Body of pancreas (tissue), 4 donors: ENCODE measurements around the gene MAEA. TPM values are rescaled to one million over a fixed set of nuclear protein-coding genes. Genes with fewer than 3 reads are reported as not detected.
"Not testable (repeated sequence)": the region's sequence is repeated elsewhere in the genome, so short reads cannot be mapped to it uniquely, and the experiment has no call there.

Experiments used
- ATAC-seq: fragments of 150-250 bp; one replicate; pipeline ENCODE4 v1.9.1; 2016
- DNase-seq, 4 donors: peaks; one replicate each; pipeline ENCODE4 v3.0.0-alpha.2; 2019
- H3K27ac ChIP-seq, 4 donors: fragments of 200-600 bp; sonication (generic); 1 replicate in 3 of 4; 2 replicates in 1 of 4; pipeline versions ENCODE4 v1.5.1 to v1.6.1; 2016 to 2019; ENCODE audit warnings: mild to moderate bottlenecking in 1 of 4, mixed read lengths in 1 of 4, moderate library complexity in 1 of 4
- H3K27me3 ChIP-seq, 2 donors: fragments of 200-600 bp; sonication (generic); one replicate each; pipeline ENCODE4 v1.6.0; 2016; ENCODE audit warnings: mild to moderate bottlenecking in 1 of 2
- H3K36me3 ChIP-seq, 2 donors: fragments of 200-600 bp; sonication (generic); replicated peaks in 1 of 2; 2 replicates each; pipeline ENCODE4 v1.5.1; 2016; ENCODE audit warnings: low read depth in 2 of 2; ENCODE audit not compliant: insufficient read depth in 1 of 2
- H3K4me1 ChIP-seq: fragments of 200-600 bp; sonication (generic); one replicate; pipeline ENCODE4 v1.6.0; 2016
- H3K4me3 ChIP-seq, 2 donors: fragments of 200-600 bp; sonication (generic); 1 replicate in 1 of 2; 2 replicates in 1 of 2; pipeline ENCODE4 v1.5.1; 2016 to 2019
- H3K9me3 ChIP-seq, 3 donors: fragments of 200-600 bp; sonication (generic); 1 replicate in 2 of 3; 2 replicates in 1 of 3; pipeline ENCODE4 v1.5.1; 2016
- POLR2A ChIP-seq, 3 donors: fragments of 450-650 bp; IDR thresholded peaks; one replicate each; pipeline ENCODE4 v1.6.1; 2016; ENCODE audit warnings: antibody characterized with exemption in 3 of 3, mild to moderate bottlenecking in 2 of 3
- WGBS, 2 donors: methylation state at CpG; one replicate each; pipeline ENCODE4 v1.1.5; 2017; 5-methylcytosine and 5-hydroxymethylcytosine counted together
- intact Hi-C: fragments of 100-400 bp; cut with DNase I; formaldehyde crosslinking; loops from one replicate; pipeline ENCODE4 v1.15.1; 2023
- total RNA-seq, 2 donors: library from RNA; depleted of rRNA; stranded (reverse); fragments of >200 nt; gene quantifications; one replicate each; pipeline ENCODE4 v1.1.0, GENCODE V29; 2016
- TF ChIP-seq, protein P1 (sequence below), 7 experiments: fragments of 450-650 bp in 4 of 7; fragments of 200-600 bp in 3 of 7; sonication (generic) in 3 of 7; IDR thresholded peaks; one replicate each; pipeline ENCODE4 v1.5.1; 2016 to 2019; ENCODE audit warnings: antibody characterized with exemption in 7 of 7

MAEA gene
- total RNA-seq, 2 donors from 2014 or later: 68.7 to 88.0 TPM

GRCh38 chr4:1323280-1323634, 33.6 kb downstream of the MAEA start:
- WGBS, 2 donors: 88 to 98% methylated on average over 8 of the region's 8 CpGs
- H3K27me3 ChIP-seq: no peaks in the 10 kb centered on the region
- DNase-seq (no peak), ATAC-seq (no peak)
- TF ChIP-seq, protein P1, sequence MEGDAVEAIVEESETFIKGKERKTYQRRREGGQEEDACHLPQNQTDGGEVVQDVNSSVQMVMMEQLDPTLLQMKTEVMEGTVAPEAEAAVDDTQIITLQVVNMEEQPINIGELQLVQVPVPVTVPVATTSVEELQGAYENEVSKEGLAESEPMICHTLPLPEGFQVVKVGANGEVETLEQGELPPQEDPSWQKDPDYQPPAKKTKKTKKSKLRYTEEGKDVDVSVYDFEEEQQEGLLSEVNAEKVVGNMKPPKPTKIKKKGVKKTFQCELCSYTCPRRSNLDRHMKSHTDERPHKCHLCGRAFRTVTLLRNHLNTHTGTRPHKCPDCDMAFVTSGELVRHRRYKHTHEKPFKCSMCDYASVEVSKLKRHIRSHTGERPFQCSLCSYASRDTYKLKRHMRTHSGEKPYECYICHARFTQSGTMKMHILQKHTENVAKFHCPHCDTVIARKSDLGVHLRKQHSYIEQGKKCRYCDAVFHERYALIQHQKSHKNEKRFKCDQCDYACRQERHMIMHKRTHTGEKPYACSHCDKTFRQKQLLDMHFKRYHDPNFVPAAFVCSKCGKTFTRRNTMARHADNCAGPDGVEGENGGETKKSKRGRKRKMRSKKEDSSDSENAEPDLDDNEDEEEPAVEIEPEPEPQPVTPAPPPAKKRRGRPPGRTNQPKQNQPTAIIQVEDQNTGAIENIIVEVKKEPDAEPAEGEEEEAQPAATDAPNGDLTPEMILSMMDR (IDR thresholded peaks at IDR 0.05): no peak
- TF ChIP-seq POLR2A (IDR thresholded peaks at IDR 0.05): no peak
- intact Hi-C loops: no loop called here
- H3K9me3 ChIP-seq: no peaks in the 10 kb centered on the region
- peaks cover 0 to 8% of the 10 kb centered on the region in 2 donors for H3K36me3 ChIP-seq
- no peak overlapping the region for H3K4me3 ChIP-seq
- H3K4me1 ChIP-seq: no peaks in the 10 kb centered on the region
- no peak overlapping the region for H3K27ac ChIP-seq

- 84 to 90% methylated on average over 10 to 11 of the region's 11 CpGs for WGBS, 2 donors
- intact Hi-C loops: no loop called here
These were observed 34.1 kb downstream of the MAEA start for GRCh38 chr4:1323635-1324442.

DNA sequence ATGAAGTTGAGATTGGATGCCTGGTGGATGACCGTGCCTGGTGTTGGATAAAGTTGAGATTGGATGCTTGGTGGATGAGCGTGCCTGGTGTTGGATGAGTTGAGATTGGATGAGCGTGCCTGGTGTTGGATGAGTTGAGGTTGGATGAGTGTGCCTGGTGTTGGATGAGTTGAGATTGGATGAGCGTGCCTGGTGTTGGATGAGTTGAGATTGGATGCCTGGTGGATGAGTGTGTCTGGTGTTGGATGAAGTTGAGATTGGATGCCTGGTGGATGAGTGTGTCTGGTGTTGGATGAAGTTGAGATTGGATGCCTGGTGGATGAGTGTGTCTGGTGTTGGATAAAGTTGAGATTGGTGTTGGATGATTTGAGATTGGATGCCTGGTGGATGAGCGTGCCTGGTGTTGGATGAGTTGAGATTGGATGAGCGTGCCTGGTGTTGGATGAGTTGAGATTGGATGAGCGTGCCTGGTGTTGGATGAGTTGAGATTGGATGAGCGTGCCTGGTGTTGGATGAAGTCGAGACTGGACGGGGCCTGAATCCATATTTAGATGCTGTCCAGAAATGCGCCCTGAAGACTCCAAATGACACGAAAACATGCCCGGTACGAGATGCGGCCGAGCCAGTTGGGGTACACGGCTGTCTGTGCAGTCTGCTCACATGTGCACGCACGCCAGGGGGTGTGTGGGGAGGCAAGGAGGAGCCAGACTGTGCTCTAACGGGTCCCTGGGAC, 34.9 kb downstream of the MAEA start:
- ATAC-seq, intact Hi-C loops, DNase-seq, H3K9me3 ChIP-seq, H3K27ac ChIP-seq, H3K4me3 ChIP-seq, H3K27me3 ChIP-seq, H3K4me1 ChIP-seq: not testable (repeated sequence)
- H3K36me3 ChIP-seq: peaks cover 0 to 12% of the 10 kb centered on the region in 2 donors
- WGBS, 2 donors: 92 to 94% methylated on average over 20 of the region's 20 CpGs

More at GRCh38 chr4:1323635-1324442, 34.1 kb downstream of the MAEA start:
- TF ChIP-seq, protein P1 (IDR thresholded peaks at IDR 0.05): no peak
- no peak for TF ChIP-seq POLR2A (IDR thresholded peaks at IDR 0.05)
- Histone ChIP-seq H3K9me3 (no peaks in the 10 kb centered on the region), H3K4me3 (no peak overlapping the region), H3K36me3 (peaks cover 0 to 12% of the 10 kb centered on the region in 2 donors), H3K27ac (no peak overlapping the region), H3K27me3 (no peaks in the 10 kb centered on the region), H3K4me1 (no peaks in the 10 kb centered on the region)
- ATAC-seq (no peak), DNase-seq (no peak)

GRCh38 chr4:1325176-1325480, 35.4 kb downstream of the MAEA start:
- intact Hi-C loops: no loop called here
- DNase-seq: no peak
- H3K27me3 ChIP-seq: no peaks in the 10 kb centered on the region
- TF ChIP-seq, protein P1 (IDR thresholded peaks at IDR 0.05): no peak
- TF ChIP-seq POLR2A (IDR thresholded peaks at IDR 0.05): no peak
- H3K4me3 ChIP-seq: no peak overlapping the region
- no peak for ATAC-seq
- H3K27ac ChIP-seq: no peak overlapping the region
- 97 to 100% methylated on average over 7 to 11 of the region's 11 CpGs for WGBS, 2 donors
- peaks cover 0 to 12% of the 10 kb centered on the region in 2 donors for H3K36me3 ChIP-seq
- no peaks in the 10 kb centered on the region for H3K4me1 ChIP-seq
- H3K9me3 ChIP-seq: no peaks in the 10 kb centered on the region

GRCh38 chr4:1325681-1326635, 36.3 kb downstream of the MAEA start:
- DNase-seq (no peak), ATAC-seq (no peak)
- Histone ChIP-seq H3K27ac (no peak overlapping the region), H3K4me3 (no peak overlapping the region), H3K9me3 (no peaks in the 10 kb centered on the region), H3K36me3 (peaks cover 0 to 12% of the 10 kb centered on the region in 2 donors), H3K27me3 (no peaks in the 10 kb centered on the region), H3K4me1 (no peaks in the 10 kb centered on the region)
- intact Hi-C loops: no loop called here
- TF ChIP-seq, protein P1 (IDR thresholded peaks at IDR 0.05): no peak
- no peak for TF ChIP-seq POLR2A (IDR thresholded peaks at IDR 0.05)
- WGBS, 2 donors: 90 to 94% methylated on average over 18 to 34 of the region's 35 CpGs
